AG10803 (cell line): ENCODE measurements around the gene ZXDC.

Experiments
- DNase-seq: peaks from one replicate; pipeline ENCODE4 v3.0.0; 2010; ENCODE audit warnings: low read depth
- H3K4me3 ChIP-seq: 2 replicates; pipeline ENCODE4 v1.5.1; 2011; ENCODE audit warnings: mild to moderate bottlenecking, low read length, control low read depth
- TF ChIP-seq, protein P1 (sequence below): conservative IDR thresholded peaks from 2 replicates; pipeline ENCODE4 v1.5.1; 2011; ENCODE audit warnings: mild to moderate bottlenecking, low read length, control low read depth, inconsistent platforms

ZXDC gene

DNA sequence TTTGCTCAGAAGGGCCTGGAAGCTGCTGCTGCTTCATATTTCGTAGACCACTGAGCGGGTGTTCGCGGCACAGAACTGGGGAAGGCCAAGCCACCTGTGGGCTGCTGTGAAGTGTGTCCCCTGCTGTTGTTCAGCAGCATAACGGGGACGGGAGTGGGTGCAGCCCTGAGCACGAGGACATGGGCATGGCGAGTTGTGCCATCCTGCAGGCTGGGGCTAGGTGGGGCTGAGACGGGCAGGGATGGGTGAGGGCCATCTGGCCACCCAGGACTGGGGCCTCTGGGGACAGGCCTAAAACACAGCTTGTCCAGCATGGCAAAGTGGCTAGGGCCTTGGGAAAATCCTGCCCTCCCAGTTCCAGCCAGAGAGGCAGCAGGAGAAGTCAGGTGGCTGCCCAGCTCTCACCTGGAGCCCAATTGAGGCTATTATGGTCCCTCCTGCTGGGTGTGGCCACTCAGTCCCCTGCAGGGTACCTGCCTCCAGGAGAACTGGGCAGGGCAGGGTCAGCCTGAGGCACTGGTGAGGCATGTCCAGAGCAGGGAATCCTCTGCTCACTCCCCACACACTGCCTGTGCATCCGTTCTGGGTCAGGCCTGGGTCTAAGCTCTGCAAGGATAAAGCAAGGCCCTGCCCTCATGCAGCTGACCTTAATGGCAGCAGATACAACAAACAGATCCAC, 51.5 kb downstream of the ZXDC start:
- TF ChIP-seq, protein P1, sequence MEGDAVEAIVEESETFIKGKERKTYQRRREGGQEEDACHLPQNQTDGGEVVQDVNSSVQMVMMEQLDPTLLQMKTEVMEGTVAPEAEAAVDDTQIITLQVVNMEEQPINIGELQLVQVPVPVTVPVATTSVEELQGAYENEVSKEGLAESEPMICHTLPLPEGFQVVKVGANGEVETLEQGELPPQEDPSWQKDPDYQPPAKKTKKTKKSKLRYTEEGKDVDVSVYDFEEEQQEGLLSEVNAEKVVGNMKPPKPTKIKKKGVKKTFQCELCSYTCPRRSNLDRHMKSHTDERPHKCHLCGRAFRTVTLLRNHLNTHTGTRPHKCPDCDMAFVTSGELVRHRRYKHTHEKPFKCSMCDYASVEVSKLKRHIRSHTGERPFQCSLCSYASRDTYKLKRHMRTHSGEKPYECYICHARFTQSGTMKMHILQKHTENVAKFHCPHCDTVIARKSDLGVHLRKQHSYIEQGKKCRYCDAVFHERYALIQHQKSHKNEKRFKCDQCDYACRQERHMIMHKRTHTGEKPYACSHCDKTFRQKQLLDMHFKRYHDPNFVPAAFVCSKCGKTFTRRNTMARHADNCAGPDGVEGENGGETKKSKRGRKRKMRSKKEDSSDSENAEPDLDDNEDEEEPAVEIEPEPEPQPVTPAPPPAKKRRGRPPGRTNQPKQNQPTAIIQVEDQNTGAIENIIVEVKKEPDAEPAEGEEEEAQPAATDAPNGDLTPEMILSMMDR, result no peak
- DNase-seq, result no peak
- H3K4me3 ChIP-seq, result no peak overlapping the region

DNA sequence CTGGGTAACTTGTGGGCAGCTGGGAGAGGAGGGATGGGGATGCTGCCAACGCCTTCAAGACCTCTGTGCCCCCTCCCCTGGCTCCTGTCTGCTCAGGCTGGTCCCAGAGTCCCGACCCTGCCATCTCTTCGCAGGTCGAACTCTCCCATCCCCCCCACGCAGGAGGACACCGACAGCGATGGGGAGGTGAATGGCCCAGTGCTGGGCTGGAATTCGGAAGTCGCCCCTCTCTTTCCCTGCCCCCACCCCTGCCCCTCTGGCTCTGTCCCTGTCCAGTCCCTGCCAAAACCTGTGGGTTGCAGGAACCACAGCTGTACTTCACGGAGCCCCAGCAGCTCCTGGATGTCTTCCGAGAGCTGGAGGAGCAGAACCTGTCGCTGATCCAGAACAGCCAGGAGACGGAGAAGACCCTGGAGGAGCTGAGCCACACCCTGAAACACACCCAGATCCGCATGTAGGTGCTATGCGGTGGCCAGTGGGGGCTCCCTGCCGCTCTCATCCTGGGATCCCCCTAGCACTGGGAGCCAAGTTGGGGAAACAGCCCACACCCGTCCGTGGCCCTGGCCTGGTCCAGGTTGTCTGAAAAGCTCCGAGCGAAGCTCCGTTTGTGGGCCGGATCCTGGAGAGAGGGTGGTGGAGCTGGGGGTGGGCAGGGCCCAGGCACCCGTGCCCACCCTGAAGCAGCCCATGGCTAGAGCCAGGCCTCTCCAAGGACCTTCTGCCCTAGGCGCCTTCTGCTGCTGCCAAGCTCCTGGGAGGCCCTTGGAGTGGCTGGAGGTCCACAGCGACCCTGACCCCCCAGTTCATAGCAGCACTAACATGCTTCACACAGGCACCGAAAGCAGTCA, 52.3 kb downstream of the ZXDC start:
- TF ChIP-seq, protein P1, result no peak
- H3K4me3 ChIP-seq, result no peak overlapping the region
- no peak for DNase-seq

DNA sequence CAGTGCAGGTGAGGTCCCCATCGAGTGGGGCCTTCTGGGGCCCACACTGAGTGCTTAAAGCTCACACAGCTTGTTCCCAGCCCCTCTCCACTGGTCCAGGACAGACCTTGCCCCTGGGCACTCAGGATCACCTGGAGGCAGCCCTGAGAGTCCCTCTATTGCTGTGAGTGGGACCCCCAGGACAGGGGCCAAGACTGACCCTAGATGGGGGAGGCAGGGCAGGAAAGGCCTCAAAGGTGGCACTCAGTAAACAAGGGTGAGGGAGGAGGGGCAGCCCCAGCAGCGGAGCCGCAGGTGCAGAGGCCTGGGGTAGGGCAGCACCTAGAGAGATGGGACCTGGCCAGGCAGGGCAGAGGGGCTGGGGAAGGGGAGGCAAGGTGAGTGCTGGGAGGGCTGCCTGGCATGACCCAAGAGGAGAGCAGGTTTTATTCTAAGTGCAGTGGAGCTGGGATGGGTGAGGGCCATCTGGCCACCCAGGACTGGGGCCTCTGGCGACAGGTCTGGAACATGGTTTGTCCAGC, 53.1 kb downstream of the ZXDC start:
- TF ChIP-seq, protein P1, result no peak
- DNase-seq, result no peak
- no peak overlapping the region for H3K4me3 ChIP-seq

- no peak for DNase-seq
- H3K4me3 ChIP-seq, result no peak overlapping the region
- TF ChIP-seq, protein P1, result no peak
Observed at GRCh38 chr3:126422121-126422520, 53.6 kb downstream of the ZXDC start.

GRCh38 chr3:126421573-126422119, 54.0 kb downstream of the ZXDC start:
- TF ChIP-seq, protein P1, result no peak
- H3K4me3 ChIP-seq, result no peak overlapping the region
- no peak for DNase-seq

DNA sequence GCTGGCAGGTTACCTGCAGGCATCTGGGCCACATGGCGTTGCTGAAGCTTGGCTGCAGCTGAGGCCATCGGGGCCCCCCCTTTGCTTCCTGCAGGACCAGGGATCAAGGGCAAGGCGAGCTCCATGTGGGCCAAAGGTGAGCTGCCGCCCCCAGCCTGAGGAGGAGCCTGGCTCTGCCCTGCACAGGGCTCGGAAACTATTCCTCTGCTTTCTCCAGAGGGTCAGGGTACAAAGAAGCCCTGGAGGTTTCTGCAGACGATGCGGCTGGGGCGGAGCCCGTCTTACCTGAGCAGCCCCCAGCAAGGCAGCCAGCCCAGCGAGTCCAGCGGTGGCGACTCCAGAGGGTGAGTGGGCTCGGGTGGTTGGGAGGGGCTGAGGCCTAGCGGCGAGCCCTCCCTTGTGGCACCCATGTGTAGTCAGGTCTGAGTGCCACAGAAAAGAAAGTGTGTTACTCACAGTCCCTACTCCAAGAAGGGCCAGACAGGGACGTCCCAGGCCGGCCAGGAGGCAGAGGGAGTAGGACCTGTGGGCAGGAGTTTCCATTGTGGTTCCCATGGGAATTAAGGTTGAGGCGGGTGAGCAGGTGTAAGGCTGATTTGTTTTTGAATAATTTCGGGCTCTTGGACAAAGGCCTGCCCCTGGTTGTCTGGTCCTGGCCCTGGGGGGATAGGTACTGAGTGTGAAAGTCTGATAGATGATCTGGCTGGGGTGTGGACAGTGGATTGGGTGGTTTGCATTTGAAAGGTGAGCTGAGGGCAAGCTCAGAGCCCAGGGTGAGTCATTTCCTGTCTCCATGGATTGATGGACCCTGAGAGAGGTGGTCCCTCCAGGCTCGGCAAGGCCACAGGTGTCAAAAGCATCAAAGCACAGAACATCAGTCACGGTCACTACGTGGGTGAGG, 55.6 kb downstream of the ZXDC start:
- TF ChIP-seq, protein P1, result no peak
- no peak overlapping the region for H3K4me3 ChIP-seq
- no peak for DNase-seq
